HFF-Myc (cell line): Measurements from ENCODE around the gene PLGRKT.
"Not testable (repeated sequence)": the region's sequence is repeated elsewhere in the genome, so short reads cannot be mapped to it uniquely, and the experiment has no call there.

ENCODE experiments used
- DNase-seq: peaks from one replicate; pipeline ENCODE4 v3.0.0-alpha.2; 2011; ENCODE audit warnings: low read depth; ENCODE audit errors: extremely low read depth
- H3K4me3 ChIP-seq: replicated peaks from 2 replicates; pipeline ENCODE4 v1.5.1; 2011; ENCODE audit warnings: low read depth, mild to moderate bottlenecking, control low read depth, low read length
- CTCF ChIP-seq: IDR thresholded peaks from 2 replicates; pipeline ENCODE4 v1.5.1; 2012; ENCODE audit warnings: mild to moderate bottlenecking, low read depth, low read length, control low read depth; ENCODE audit errors: missing control alignments

Gene PLGRKT

GRCh38 chr9:5447337-5447736 is 9.6 kb upstream of the PLGRKT start:
- no peak for DNase-seq
- TF ChIP-seq CTCF, result no peak
- H3K4me3 ChIP-seq, result no peak overlapping the region

- no peak for DNase-seq
- no peak overlapping the region for H3K4me3 ChIP-seq
- TF ChIP-seq CTCF, result no peak
These were observed 8.9 kb upstream of the PLGRKT start for GRCh38 chr9:5446451-5447236.

GRCh38 chr9:5445886-5446285 is 8.2 kb upstream of the PLGRKT start:
- H3K4me3 ChIP-seq, result no peak overlapping the region
- no peak for DNase-seq
- TF ChIP-seq CTCF, result no peak

GRCh38 chr9:5445096-5445495 is 7.4 kb upstream of the PLGRKT start:
- not testable (repeated sequence) for H3K4me3 ChIP-seq, DNase-seq

GRCh38 chr9:5443850-5444249 is 6.1 kb upstream of the PLGRKT start:
- no peak for DNase-seq
- H3K4me3 ChIP-seq, result no peak overlapping the region
- no peak for TF ChIP-seq CTCF

- DNase-seq, result peak; percentile 32
- H3K4me3 ChIP-seq, result no peak overlapping the region
- peak; percentile 43 for TF ChIP-seq CTCF
These were observed 4.8 kb upstream of the PLGRKT start for GRCh38 chr9:5442400-5443011.

- TF ChIP-seq CTCF, result no peak
- H3K4me3 ChIP-seq, result no peak overlapping the region
- DNase-seq, result peak; percentile 27
These were observed 3.3 kb upstream of the PLGRKT start for GRCh38 chr9:5441043-5441442.
